HEK293 (cell line): Measurements from ENCODE around the gene NCCRP1.
A peak's percentile ranks its signal among the peaks of the same experiment; 100 is the strongest.

Experiments
- CTCF ChIA-PET: fragments of 350-600 bp; formaldehyde crosslinking; extraction: SDS; loops from one replicate; lab custom pipeline; 2021; ENCODE audit warnings: antibody characterized with exemption; lab: Yijun Ruan, JAX
- POLR2A ChIA-PET: fragments of 300-600 bp; formaldehyde crosslinking; extraction: SDS; loops from one replicate; lab custom pipeline; 2020; ENCODE audit warnings: antibody characterized with exemption, inconsistent platforms; lab: Yijun Ruan, JAX
- H3K27ac ChIP-seq: fragments of 200-500 bp; sonication (Bioruptor generic); 2 replicates; pipeline ENCODE4 v1.5.1; 2014; ENCODE audit warnings: low read depth, low read length, control low read depth, inconsistent platforms; ENCODE audit errors: extremely low read depth
- H3K36me3 ChIP-seq, 2 experiments: fragments of 200-500 bp in 1 of 2; sonication (Bioruptor generic) in 1 of 2; 1 replicate in 1 of 2; 2 replicates in 1 of 2; pipeline ENCODE4 v1.5.1; 2014 to 2017; ENCODE audit warnings: inconsistent platforms in 2 of 2, low read length in 2 of 2; ENCODE audit not compliant: control insufficient read depth in 2 of 2, insufficient read depth in 1 of 2
- H3K4me1 ChIP-seq: fragments of 200-500 bp; sonication (Bioruptor generic); 2 replicates; pipeline ENCODE4 v1.5.1; 2014; ENCODE audit warnings: mild to moderate bottlenecking, low read length, inconsistent platforms; ENCODE audit not compliant: control insufficient read depth, insufficient read depth
- H3K4me3 ChIP-seq: 2 replicates; pipeline ENCODE4 v1.5.1; 2011; ENCODE audit warnings: low read depth, mild to moderate bottlenecking, control low read depth, low read length, moderate library complexity
- H3K9me3 ChIP-seq: fragments of 200-500 bp; sonication (Bioruptor generic); 2 replicates; pipeline ENCODE4 v1.5.1; 2014; ENCODE audit warnings: low read depth, low read length, inconsistent platforms; ENCODE audit not compliant: control insufficient read depth, insufficient read depth
- ATF2 ChIP-seq: fragments of 450-650 bp; formaldehyde crosslinking; IDR thresholded peaks from 2 replicates; pipeline ENCODE4 v1.5.1; 2016; ENCODE audit warnings: missing biosample characterization, missing genetic modification characterization, low read depth
- CTCF ChIP-seq: fragments of 450-650 bp; formaldehyde crosslinking; IDR thresholded peaks from 2 replicates; pipeline ENCODE4 v1.5.1; 2016; ENCODE audit warnings: missing biosample characterization, missing genetic modification characterization
- GLIS1 ChIP-seq: fragments of 450-650 bp; formaldehyde crosslinking; IDR thresholded peaks from 2 replicates; pipeline ENCODE4 v1.5.1; 2016; ENCODE audit warnings: missing biosample characterization, missing genetic modification characterization
- PRDM1 ChIP-seq: fragments of 450-650 bp; formaldehyde crosslinking; IDR thresholded peaks from 2 replicates; pipeline ENCODE4; 2016; ENCODE audit warnings: missing biosample characterization, missing genetic modification characterization
- PRDM10 ChIP-seq: fragments of 450-650 bp; formaldehyde crosslinking; IDR thresholded peaks from 2 replicates; pipeline ENCODE4 v1.5.1; 2016; ENCODE audit warnings: missing biosample characterization, missing genetic modification characterization
- SCRT2 ChIP-seq: fragments of 450-650 bp; formaldehyde crosslinking; IDR thresholded peaks from 2 replicates; pipeline ENCODE4 v1.5.1; 2016; ENCODE audit warnings: missing biosample characterization, missing genetic modification characterization
- TSHZ1 ChIP-seq: fragments of 450-650 bp; formaldehyde crosslinking; IDR thresholded peaks from 2 replicates; pipeline ENCODE4 v1.5.1; 2016; ENCODE audit warnings: missing biosample characterization, missing genetic modification characterization, borderline replicate concordance
- ZNF248 ChIP-seq: fragments of 450-650 bp; formaldehyde crosslinking; IDR thresholded peaks from 2 replicates; pipeline ENCODE4 v1.5.1; 2017; ENCODE audit warnings: missing biosample characterization, missing genetic modification characterization
- ZNF596 ChIP-seq: fragments of 450-650 bp; IDR thresholded peaks from 2 replicates; pipeline ENCODE4 v1.5.0; 2018; ENCODE audit warnings: missing biosample characterization, mild to moderate bottlenecking, missing genetic modification characterization, moderate library complexity
- ZNF600 ChIP-seq: fragments of 450-650 bp; formaldehyde crosslinking; IDR thresholded peaks from 2 replicates; pipeline ENCODE4 v1.5.1; 2016; ENCODE audit warnings: missing biosample characterization, missing genetic modification characterization
- ZNF747 ChIP-seq: fragments of 450-650 bp; formaldehyde crosslinking; IDR thresholded peaks from 2 replicates; pipeline ENCODE4 v1.5.1; 2016; ENCODE audit warnings: missing biosample characterization, missing genetic modification characterization
- ZNF792 ChIP-seq: fragments of 450-650 bp; formaldehyde crosslinking; IDR thresholded peaks from 2 replicates; pipeline ENCODE4 v1.5.1; 2016; ENCODE audit warnings: missing biosample characterization, missing genetic modification characterization

NCCRP1 gene

GRCh38 chr19:39230096-39230764 lies 33.5 kb downstream of the NCCRP1 start (continued):
- TF ChIP-seq CTCF (tag by site-specific recombination), result no peak
- peak; percentile 92 for TF ChIP-seq ATF2 (tag by site-specific recombination)
- no peak for TF ChIP-seq ZNF747 (tag by site-specific recombination)
- no peak for TF ChIP-seq ZNF792 (tag by site-specific recombination)
- TF ChIP-seq ZNF248, result no peak
- TF ChIP-seq TSHZ1, result no peak
- no peak for TF ChIP-seq ZNF600 (tag by site-specific recombination)
- TF ChIP-seq PRDM1 (tag by site-specific recombination), result peak; percentile 98

GRCh38 chr19:39232708-39233107 lies 35.9 kb downstream of the NCCRP1 start:
- Histone ChIP-seq H3K27ac (no peak overlapping the region), H3K4me1 (peaks cover 3% of the 10 kb centered on the region; the same call in 1 of the 2 replicates), H3K36me3 (no peaks in the 10 kb centered on the region; a peak in 1 of 3 replicates), H3K4me3 (no peak overlapping the region), H3K9me3 (no peaks in the 10 kb centered on the region)
- TF ChIP-seq GLIS1 (tag by site-specific recombination) (peak; percentile 46; the same call in 1 of the 2 replicates), SCRT2 (tag by site-specific recombination) (no peak)
- ChIA-PET POLR2A (no interaction called here), CTCF (interaction anchor here (0.6 to 1.1 kb wide), 3 partner anchors 10 to 179 kb away, joined by 3 to 5 read pairs (median 4); partner anchors contain the start of gene PLEKHG2)

- POLR2A ChIA-PET, result interaction anchor here (0.5 kb wide), 1 partner anchor 61 kb away, joined by 9 read pairs; no protein-coding TSS in a partner anchor
- Histone ChIP-seq H3K36me3 (no peaks in the 10 kb centered on the region), H3K27ac (no peak overlapping the region), H3K9me3 (no peaks in the 10 kb centered on the region)
- CTCF ChIA-PET, result interaction anchor here (1.1 kb wide), 1 partner anchor 31 kb away, joined by 3 read pairs; no protein-coding TSS in a partner anchor
- peak; percentile 48; the same call in 1 of the 2 replicates for TF ChIP-seq PRDM10 (tag by site-specific recombination)
- TF ChIP-seq ZNF596 (tag by site-specific recombination), result no peak
- TF ChIP-seq, all 188 proteins: peak for 1
- Histone ChIP-seq H3K4me1 (peaks cover 5% of the 10 kb centered on the region; the same call in 1 of the 2 replicates), H3K4me3 (no peak overlapping the region)
These were observed 39.8 kb downstream of the NCCRP1 start for GRCh38 chr19:39236527-39236926.
